Activated CD4-positive, alpha-beta memory T cell treated with anti-CD3 and anti-CD28 coated beads for 36 hours (primary cell): ENCODE results near the gene GPC1. TPM values are rescaled to one million over a fixed set of nuclear protein-coding genes. Genes with fewer than 3 reads are reported as not detected.
A peak's percentile ranks its signal among the peaks of the same experiment; 100 is the strongest.

Experiments used
- CTCF ChIA-PET: fragments of 350-600 bp; sonication (Branson Sonifier 250); formaldehyde crosslinking; loops from one replicate; lab custom pipeline; 2021; ENCODE audit warnings: antibody characterized with exemption, inconsistent platforms; lab: Charles Lee
- POLR2A ChIA-PET: fragments of 350-600 bp; sonication (Branson Sonifier 250); formaldehyde crosslinking; loops from one replicate; lab custom pipeline; 2021; ENCODE audit warnings: antibody characterized with exemption; lab: Charles Lee
- DNase-seq: peaks from one replicate; pipeline ENCODE4 v3.0.0-alpha.2; 2020
- H3K27ac Mint-ChIP-seq: one replicate; pipeline ENCODE4 v1.8.0; 2021; ENCODE audit warnings: mixed read lengths
- H3K27me3 Mint-ChIP-seq: one replicate; pipeline ENCODE4 v1.8.0; 2021; ENCODE audit warnings: mixed read lengths
- H3K36me3 Mint-ChIP-seq: one replicate; pipeline ENCODE4 v1.8.0; 2021; ENCODE audit warnings: mixed read lengths
- H3K4me1 Mint-ChIP-seq: one replicate; pipeline ENCODE4 v1.8.0; 2021; ENCODE audit warnings: low read depth, mixed read lengths
- H3K4me3 Mint-ChIP-seq: one replicate; pipeline ENCODE4 v1.8.0; 2021; ENCODE audit warnings: mild to moderate bottlenecking, mixed read lengths
- H3K9me3 Mint-ChIP-seq: one replicate; pipeline ENCODE4 v1.8.0; 2021; ENCODE audit warnings: mixed read lengths
- intact Hi-C: fragments of 100-400 bp; cut with micrococcal nuclease; formaldehyde crosslinking; loops from one replicate; pipeline ENCODE4 v1.15.1; 2023
- total RNA-seq, 2 experiments: library from RNA; stranded (reverse); gene quantifications; one replicate each; pipeline ENCODE4 v1.2.3, GENCODE V29; 2021

The GPC1 gene
- total RNA-seq, 2 experiments from 2014 or later, result 4.7 to 4.9 TPM

- intact Hi-C loops, result no loop called here
- ChIA-PET POLR2A (no interaction called here), CTCF (no interaction called here)
- no peak overlapping the region for H3K27ac Mint-ChIP-seq
- H3K36me3 Mint-ChIP-seq, result no peaks in the 10 kb centered on the region
- no peak for DNase-seq
- H3K4me1 Mint-ChIP-seq, result peaks cover 26% of the 10 kb centered on the region
- H3K9me3 Mint-ChIP-seq, result peaks cover 8% of the 10 kb centered on the region
- no peak overlapping the region for H3K4me3 Mint-ChIP-seq
- H3K27me3 Mint-ChIP-seq, result peaks cover 21% of the 10 kb centered on the region
Observed at GRCh38 chr2:240431661-240432424, 3.6 kb upstream of the GPC1 start.

GRCh38 chr2:240432430-240432819, 3.0 kb upstream of the GPC1 start:
- H3K4me3 Mint-ChIP-seq, result no peak overlapping the region
- ChIA-PET POLR2A (no interaction called here), CTCF (no interaction called here)
- peaks cover 26% of the 10 kb centered on the region for H3K27me3 Mint-ChIP-seq
- intact Hi-C loops, result no loop called here
- H3K36me3 Mint-ChIP-seq, result no peaks in the 10 kb centered on the region
- DNase-seq, result no peak
- H3K9me3 Mint-ChIP-seq, result peaks cover 8% of the 10 kb centered on the region
- H3K27ac Mint-ChIP-seq, result no peak overlapping the region
- H3K4me1 Mint-ChIP-seq, result peaks cover 23% of the 10 kb centered on the region

GRCh38 chr2:240432820-240433801, 2.4 kb upstream of the GPC1 start:
- H3K4me3 Mint-ChIP-seq, result peak overlapping the region; percentile 50
- H3K27ac Mint-ChIP-seq, result no peak overlapping the region

GRCh38 chr2:240433973-240434727, 1.3 kb upstream of the GPC1 start:
- H3K4me1 Mint-ChIP-seq, result peaks cover 14% of the 10 kb centered on the region
- POLR2A ChIA-PET, result no interaction called here
- peaks cover under 1% of the 10 kb centered on the region for H3K9me3 Mint-ChIP-seq
- peak; percentile 67 for DNase-seq
- CTCF ChIA-PET, result interaction anchor here (3.5 kb wide), 1 partner anchor 202 kb away, joined by 23 read pairs; no protein-coding TSS in a partner anchor
- intact Hi-C loops, result no loop called here
- no peaks in the 10 kb centered on the region for H3K36me3 Mint-ChIP-seq
- peak overlapping the region; percentile 76 for H3K4me3 Mint-ChIP-seq
- peaks cover 24% of the 10 kb centered on the region for H3K27me3 Mint-ChIP-seq
- no peak overlapping the region for H3K27ac Mint-ChIP-seq

More at GRCh38 chr2:240432820-240433801, 2.4 kb upstream of the GPC1 start:
- Mint-ChIP-seq H3K27me3 (peaks cover 28% of the 10 kb centered on the region), H3K36me3 (no peaks in the 10 kb centered on the region), H3K9me3 (peaks cover 8% of the 10 kb centered on the region), H3K4me1 (peaks cover 22% of the 10 kb centered on the region)
- intact Hi-C loops, result no loop called here
- POLR2A ChIA-PET, result no interaction called here
- CTCF ChIA-PET, result no interaction called here
- DNase-seq, result no peak

GRCh38 chr2:240434728-240435456, 571 bp upstream of the GPC1 start:
- no peak overlapping the region for H3K27ac Mint-ChIP-seq
- H3K4me1 Mint-ChIP-seq, result peaks cover 14% of the 10 kb centered on the region
- H3K4me3 Mint-ChIP-seq, result peak overlapping the region; percentile 76
- peak; percentile 88 for DNase-seq
- POLR2A ChIA-PET, result no interaction called here
- no peaks in the 10 kb centered on the region for H3K36me3 Mint-ChIP-seq
- CTCF ChIA-PET, result interaction anchor here (3.5 kb wide), 1 partner anchor 203 kb away, joined by 23 read pairs; no protein-coding TSS in a partner anchor
- intact Hi-C loops, result no loop called here
- H3K9me3 Mint-ChIP-seq, result no peaks in the 10 kb centered on the region
- H3K27me3 Mint-ChIP-seq, result peaks cover 24% of the 10 kb centered on the region

GRCh38 chr2:240435948-240436682, 652 bp downstream of the GPC1 start:
- Mint-ChIP-seq H3K27me3 (peaks cover 24% of the 10 kb centered on the region), H3K4me1 (peaks cover 14% of the 10 kb centered on the region), H3K27ac (no peak overlapping the region), H3K36me3 (no peaks in the 10 kb centered on the region), H3K9me3 (no peaks in the 10 kb centered on the region), H3K4me3 (peak overlapping the region; percentile 48)
- POLR2A ChIA-PET, result no interaction called here
- CTCF ChIA-PET, result interaction anchor here (0.8 to 3.5 kb wide), 2 partner anchors 204 to 230 kb away, joined by 3 to 23 read pairs; no protein-coding TSS in a partner anchor
- intact Hi-C loops, result no loop called here
- no peak for DNase-seq

- H3K27me3 Mint-ChIP-seq, result peaks cover 24% of the 10 kb centered on the region
- no peak for DNase-seq
- peaks cover 14% of the 10 kb centered on the region for H3K4me1 Mint-ChIP-seq
- H3K27ac Mint-ChIP-seq, result no peak overlapping the region
- intact Hi-C loops, result no loop called here
- ChIA-PET POLR2A (no interaction called here), CTCF (interaction anchor here (3.5 kb wide), 1 partner anchor 205 kb away, joined by 23 read pairs; no protein-coding TSS in a partner anchor)
- no peaks in the 10 kb centered on the region for H3K9me3 Mint-ChIP-seq
- peak overlapping the region; percentile 48 for H3K4me3 Mint-ChIP-seq
- H3K36me3 Mint-ChIP-seq, result no peaks in the 10 kb centered on the region
Observed at GRCh38 chr2:240436683-240437550, 1.5 kb downstream of the GPC1 start.

- no peak overlapping the region for H3K4me3 Mint-ChIP-seq
- peaks cover 22% of the 10 kb centered on the region for H3K27me3 Mint-ChIP-seq
- no peak for DNase-seq
- peaks cover 14% of the 10 kb centered on the region for H3K4me1 Mint-ChIP-seq
- no peaks in the 10 kb centered on the region for H3K9me3 Mint-ChIP-seq
- CTCF ChIA-PET, result no interaction called here
- H3K36me3 Mint-ChIP-seq, result no peaks in the 10 kb centered on the region
- H3K27ac Mint-ChIP-seq, result no peak overlapping the region
- intact Hi-C loops, result no loop called here
- POLR2A ChIA-PET, result no interaction called here
Observed at GRCh38 chr2:240437551-240437860, 2.0 kb downstream of the GPC1 start.

- Mint-ChIP-seq H3K36me3 (no peaks in the 10 kb centered on the region), H3K27me3 (peaks cover 19% of the 10 kb centered on the region), H3K27ac (no peak overlapping the region), H3K9me3 (no peaks in the 10 kb centered on the region), H3K4me3 (no peak overlapping the region), H3K4me1 (peaks cover 14% of the 10 kb centered on the region)
- intact Hi-C loops, result loop anchor here (1.0 kb wide), 2 partner anchors 205 to 288 kb away; no protein-coding TSS in a partner anchor
- ChIA-PET CTCF (interaction anchor here (0.7 to 1.9 kb wide), 6 partner anchors 23 to 206 kb away, joined by 3 to 24 read pairs (median 4); no protein-coding TSS in a partner anchor), POLR2A (no interaction called here)
- peak; percentile 75 for DNase-seq
Observed at GRCh38 chr2:240437861-240438809, 2.7 kb downstream of the GPC1 start.
